ENCODE measurements around the gene STK24. TPM values are rescaled to one million over a fixed set of nuclear protein-coding genes. Genes with fewer than 3 reads are reported as not detected.
"Not testable (repeated sequence)": the region's sequence is repeated elsewhere in the genome, so short reads cannot be mapped to it uniquely, and the experiment has no call there.

Gene STK24
- 100 to 1,000 TPM; 135 to 152 (median 142) TPM for total RNA-seq

DNA sequence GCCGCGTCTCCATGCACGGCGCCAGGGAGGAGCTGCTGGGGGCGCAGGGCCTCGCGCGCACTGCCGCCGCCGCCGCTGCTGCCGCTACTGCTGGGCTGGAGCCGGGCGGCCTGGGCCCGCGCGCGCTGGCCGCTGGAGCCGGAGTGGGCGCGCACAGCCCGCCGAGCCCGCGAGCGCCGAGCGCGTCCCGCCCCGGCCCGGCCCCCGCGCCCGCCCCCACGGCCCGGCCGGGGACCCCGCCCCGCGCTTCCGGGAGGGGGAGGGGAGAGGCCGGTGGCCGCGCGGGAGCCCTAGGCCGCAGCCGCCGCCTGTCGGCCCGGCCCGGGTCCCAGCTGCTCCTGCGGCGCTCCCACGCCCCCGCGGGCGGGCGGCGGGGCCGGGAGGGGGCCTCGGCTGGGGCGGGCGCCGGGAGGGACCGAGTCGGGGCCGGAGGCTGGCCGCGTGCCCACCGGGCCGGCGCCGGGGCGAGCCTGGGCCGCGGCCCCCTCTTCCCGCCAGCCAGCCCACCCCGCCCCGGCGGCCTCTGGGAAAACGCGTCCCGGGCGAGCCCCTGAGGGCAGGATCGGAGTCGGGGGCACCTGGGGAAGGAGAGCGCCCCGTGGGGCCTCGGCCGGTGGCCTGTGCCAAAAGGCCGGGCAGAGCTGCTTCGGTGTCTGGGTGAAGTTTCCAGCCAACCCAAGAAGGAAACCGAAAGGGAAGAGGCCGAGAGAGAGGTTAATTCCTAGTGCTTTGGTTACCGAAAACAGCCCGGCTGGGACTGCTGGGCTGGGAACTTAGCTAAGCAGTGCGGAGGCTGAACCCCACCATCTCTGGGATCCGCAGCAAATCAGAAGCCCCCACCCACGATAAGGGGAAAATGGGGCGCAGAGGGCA, at the start of gene STK24:
Gene STK24, minus strand, starts transcription at position 145 of the 873 bp plus-strand sequence. CDS start 321 bp downstream, outside the sequence.
- peak within 1 kb of the TSS; percentile 89 for H3K4me3 Mint-ChIP-seq
- ATAC-seq (peak; percentile 63 to 66), DNase-seq (peak; percentile 52)
- peaks cover 4% of the 10 kb centered on the region for H3K36me3 Mint-ChIP-seq (ENCODE audit: insufficient read depth)
- H3K27me3 Mint-ChIP-seq (ENCODE audit: low read depth): no peaks in the 10 kb centered on the region
- H3K9me3 Mint-ChIP-seq: no peaks in the 10 kb centered on the region
- H3K4me1 Mint-ChIP-seq (ENCODE audit: low read depth): peaks cover 38% of the 10 kb centered on the region

DNA sequence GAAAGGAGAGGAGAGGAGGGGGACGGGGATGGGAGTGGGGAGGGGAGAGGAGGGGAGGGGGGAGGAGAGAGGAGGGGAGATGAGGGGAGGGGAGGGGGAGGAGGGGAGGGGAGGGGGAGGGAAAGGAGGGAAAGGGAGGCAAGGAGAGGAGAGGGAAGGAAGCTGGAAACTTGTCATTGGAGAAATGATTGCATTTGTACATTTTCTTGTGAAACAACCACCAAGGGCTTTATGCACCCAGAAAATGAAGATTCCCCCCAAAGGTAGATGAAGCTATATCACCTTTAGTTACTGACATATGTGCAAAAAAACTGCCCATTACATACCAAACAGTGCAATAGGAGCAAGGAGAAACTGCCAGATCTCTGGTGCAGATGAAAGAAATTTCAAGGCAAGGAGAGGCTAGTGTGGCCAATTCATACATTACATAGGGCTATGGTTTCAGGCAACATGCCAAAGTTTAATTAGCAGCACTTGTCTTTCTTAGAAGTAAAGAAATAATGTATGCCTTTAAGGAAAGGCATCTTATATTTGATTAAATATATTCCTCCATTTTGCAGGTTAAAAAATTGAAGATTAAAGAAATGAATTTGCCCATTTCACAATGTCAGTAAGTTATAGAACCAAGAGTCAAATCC, 49.5 kb upstream of the STK24 start:
- Mint-ChIP-seq H3K4me1 (ENCODE audit: low read depth) (no peaks in the 10 kb centered on the region), H3K36me3 (ENCODE audit: insufficient read depth) (no peaks in the 10 kb centered on the region), H3K9me3 (peaks cover 3% of the 10 kb centered on the region), H3K27me3 (ENCODE audit: low read depth) (no peaks in the 10 kb centered on the region), H3K4me3 (no peak overlapping the region)
- ATAC-seq (no peak), DNase-seq (no peak)

DNA sequence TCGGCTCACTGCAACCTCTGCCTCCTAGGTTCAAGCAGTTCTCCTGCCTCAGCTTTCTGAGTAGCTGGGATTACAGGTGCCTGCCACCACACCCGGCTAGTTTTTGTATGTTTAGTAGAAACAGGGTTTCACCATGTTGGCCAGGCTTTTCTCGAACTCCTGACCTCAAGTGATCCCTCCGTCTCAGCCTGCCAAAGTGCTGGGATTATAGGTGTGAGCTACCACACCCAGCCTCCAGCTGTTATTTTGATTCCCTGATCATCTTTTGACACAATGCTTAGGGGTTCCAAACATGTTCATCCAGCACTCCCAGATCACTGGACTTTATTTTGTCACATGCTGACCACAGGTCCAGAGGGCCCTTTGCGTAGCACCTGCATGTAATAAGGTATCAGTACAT, 47.7 kb upstream of the STK24 start:
- H3K36me3 Mint-ChIP-seq (ENCODE audit: insufficient read depth); H3K4me3 Mint-ChIP-seq; H3K4me1 Mint-ChIP-seq (ENCODE audit: low read depth); DNase-seq; ATAC-seq; H3K9me3 Mint-ChIP-seq; H3K27me3 Mint-ChIP-seq (ENCODE audit: low read depth): not testable (repeated sequence)

- no peaks in the 10 kb centered on the region for H3K4me1 Mint-ChIP-seq (ENCODE audit: low read depth)
- ATAC-seq: no peak
- H3K4me3 Mint-ChIP-seq: no peak overlapping the region
- H3K9me3 Mint-ChIP-seq: no peaks in the 10 kb centered on the region
- no peaks in the 10 kb centered on the region for H3K27me3 Mint-ChIP-seq (ENCODE audit: low read depth)
- DNase-seq: no peak
- no peaks in the 10 kb centered on the region for H3K36me3 Mint-ChIP-seq (ENCODE audit: insufficient read depth)
Observed at GRCh38 chr13:98622931-98623331, 46.0 kb upstream of the STK24 start.

- Mint-ChIP-seq H3K9me3 (no peaks in the 10 kb centered on the region), H3K4me3 (no peak overlapping the region), H3K27me3 (ENCODE audit: low read depth) (no peaks in the 10 kb centered on the region), H3K36me3 (ENCODE audit: insufficient read depth) (no peaks in the 10 kb centered on the region), H3K4me1 (ENCODE audit: low read depth) (no peaks in the 10 kb centered on the region)
- ATAC-seq (no peak), DNase-seq (no peak)
Observed at GRCh38 chr13:98619556-98619955, 42.6 kb upstream of the STK24 start.

- H3K36me3 Mint-ChIP-seq (ENCODE audit: insufficient read depth); H3K27me3 Mint-ChIP-seq (ENCODE audit: low read depth); H3K4me1 Mint-ChIP-seq (ENCODE audit: low read depth): not testable (repeated sequence)
Observed at GRCh38 chr13:98615595-98615994, 38.7 kb upstream of the STK24 start.

GRCh38 chr13:98613591-98613990, 36.7 kb upstream of the STK24 start:
- no peak overlapping the region for H3K4me3 Mint-ChIP-seq
- DNase-seq: no peak
- no peaks in the 10 kb centered on the region for H3K9me3 Mint-ChIP-seq
- no peak for ATAC-seq
- H3K36me3 Mint-ChIP-seq (ENCODE audit: insufficient read depth): no peaks in the 10 kb centered on the region
- peaks cover 3% of the 10 kb centered on the region for H3K27me3 Mint-ChIP-seq (ENCODE audit: low read depth)
- H3K4me1 Mint-ChIP-seq (ENCODE audit: low read depth): no peaks in the 10 kb centered on the region

More at GRCh38 chr13:98615595-98615994, 38.7 kb upstream of the STK24 start:
- not testable (repeated sequence) for ATAC-seq, H3K4me3 Mint-ChIP-seq, DNase-seq, H3K9me3 Mint-ChIP-seq

- Mint-ChIP-seq H3K36me3 (ENCODE audit: insufficient read depth) (no peaks in the 10 kb centered on the region), H3K27me3 (ENCODE audit: low read depth) (peaks cover 3% of the 10 kb centered on the region), H3K9me3 (no peaks in the 10 kb centered on the region), H3K4me3 (no peak overlapping the region), H3K4me1 (ENCODE audit: low read depth) (no peaks in the 10 kb centered on the region)
- no peak for ATAC-seq
- no peak for DNase-seq
Observed at GRCh38 chr13:98609756-98610155, 32.8 kb upstream of the STK24 start.

- no peak overlapping the region for H3K4me3 Mint-ChIP-seq
- H3K9me3 Mint-ChIP-seq: no peaks in the 10 kb centered on the region
- DNase-seq (no peak), ATAC-seq (no peak)
- H3K36me3 Mint-ChIP-seq (ENCODE audit: insufficient read depth): no peaks in the 10 kb centered on the region
- H3K4me1 Mint-ChIP-seq (ENCODE audit: low read depth): no peaks in the 10 kb centered on the region
- H3K27me3 Mint-ChIP-seq (ENCODE audit: low read depth): peaks cover 3% of the 10 kb centered on the region
Observed at GRCh38 chr13:98606296-98606695, 29.4 kb upstream of the STK24 start.

GRCh38 chr13:98599502-98600328, 22.8 kb upstream of the STK24 start:
- Mint-ChIP-seq H3K4me3 (no peak overlapping the region), H3K27me3 (ENCODE audit: low read depth) (no peaks in the 10 kb centered on the region), H3K36me3 (ENCODE audit: insufficient read depth) (no peaks in the 10 kb centered on the region), H3K9me3 (peaks cover 3% of the 10 kb centered on the region), H3K4me1 (ENCODE audit: low read depth) (peaks cover 7% of the 10 kb centered on the region)
- ATAC-seq (no peak), DNase-seq (no peak)

DNA sequence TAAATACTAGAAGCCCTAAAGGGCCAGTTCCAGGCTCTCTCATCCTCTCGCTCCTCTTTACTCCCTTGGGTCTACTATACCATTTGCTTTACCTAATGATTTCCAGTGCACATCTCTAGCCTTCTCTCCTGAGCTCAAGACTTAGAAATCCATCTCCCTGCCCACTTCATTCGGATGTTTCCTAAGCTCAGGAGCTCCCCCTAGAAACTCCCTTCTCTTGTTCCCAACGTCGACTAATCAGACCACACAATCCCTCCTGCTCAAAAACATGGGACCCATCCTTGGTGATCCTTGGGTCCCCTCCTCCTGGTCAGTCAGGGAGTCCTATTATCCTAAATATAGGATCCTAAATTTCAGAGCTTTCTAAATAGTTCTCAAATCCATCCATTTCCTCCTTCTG, 21.1 kb upstream of the STK24 start:
- peaks cover 3% of the 10 kb centered on the region for H3K9me3 Mint-ChIP-seq
- no peak for DNase-seq
- no peaks in the 10 kb centered on the region for H3K27me3 Mint-ChIP-seq (ENCODE audit: low read depth)
- ATAC-seq: no peak
- peaks cover 7% of the 10 kb centered on the region for H3K4me1 Mint-ChIP-seq (ENCODE audit: low read depth)
- H3K4me3 Mint-ChIP-seq: no peak overlapping the region
- no peaks in the 10 kb centered on the region for H3K36me3 Mint-ChIP-seq (ENCODE audit: insufficient read depth)

DNA sequence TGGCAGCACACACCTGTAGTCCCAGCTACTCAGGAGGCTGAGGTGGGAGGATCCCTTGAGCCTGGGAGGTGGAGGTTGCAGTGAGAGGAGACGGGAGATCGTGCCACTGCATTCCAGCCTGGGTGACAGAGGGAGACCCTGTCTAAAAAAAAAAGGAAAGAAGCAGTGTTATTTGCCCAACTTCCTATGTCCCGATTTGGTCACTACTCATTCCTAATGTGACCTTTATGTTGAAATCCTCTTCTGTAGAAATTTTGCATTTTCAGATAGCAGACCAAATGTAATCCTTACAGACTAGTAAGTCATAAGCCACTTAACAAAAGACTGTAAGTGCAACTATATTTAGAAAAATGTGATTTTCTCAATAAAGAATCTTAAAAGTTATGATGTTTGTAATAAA, 18.2 kb upstream of the STK24 start:
- H3K27me3 Mint-ChIP-seq (ENCODE audit: low read depth): no peaks in the 10 kb centered on the region
- ATAC-seq (no peak), DNase-seq (no peak)
- no peak overlapping the region for H3K4me3 Mint-ChIP-seq
- peaks cover 3% of the 10 kb centered on the region for H3K9me3 Mint-ChIP-seq
- peaks cover 7% of the 10 kb centered on the region for H3K4me1 Mint-ChIP-seq (ENCODE audit: low read depth)
- no peaks in the 10 kb centered on the region for H3K36me3 Mint-ChIP-seq (ENCODE audit: insufficient read depth)

DNA sequence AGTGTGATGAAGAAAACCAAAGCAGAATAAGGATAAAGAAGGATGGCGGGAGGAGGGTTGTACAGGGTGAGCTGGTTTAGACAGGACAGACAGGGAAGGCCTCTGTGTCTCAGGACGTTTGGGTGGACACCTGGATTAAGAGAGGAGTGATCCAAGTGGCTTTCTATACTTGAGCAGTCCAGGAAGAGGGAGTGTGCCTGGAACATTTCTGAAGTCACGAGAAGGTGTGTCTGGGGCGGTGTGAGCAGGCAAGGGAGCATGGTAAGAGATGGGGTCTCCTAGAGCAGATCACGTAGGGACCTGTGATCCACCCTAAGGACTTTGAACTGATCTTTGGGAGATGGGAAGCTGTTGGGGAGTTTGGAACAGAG, 15.4 kb upstream of the STK24 start:
- no peak for DNase-seq
- no peak for ATAC-seq
- no peaks in the 10 kb centered on the region for H3K36me3 Mint-ChIP-seq (ENCODE audit: insufficient read depth)
- peaks cover 7% of the 10 kb centered on the region for H3K4me1 Mint-ChIP-seq (ENCODE audit: low read depth)
- peaks cover 4% of the 10 kb centered on the region for H3K9me3 Mint-ChIP-seq
- no peak overlapping the region for H3K4me3 Mint-ChIP-seq
- no peaks in the 10 kb centered on the region for H3K27me3 Mint-ChIP-seq (ENCODE audit: low read depth)

GRCh38 chr13:98591721-98592361, 14.9 kb upstream of the STK24 start:
- no peak overlapping the region for H3K4me3 Mint-ChIP-seq
- H3K36me3 Mint-ChIP-seq (ENCODE audit: insufficient read depth): no peaks in the 10 kb centered on the region
- no peak for ATAC-seq
- peaks cover 5% of the 10 kb centered on the region for H3K4me1 Mint-ChIP-seq (ENCODE audit: low read depth)
- DNase-seq: no peak
- peaks cover 4% of the 10 kb centered on the region for H3K9me3 Mint-ChIP-seq
- H3K27me3 Mint-ChIP-seq (ENCODE audit: low read depth): no peaks in the 10 kb centered on the region

All from activated T-cell treated with anti-CD3 and anti-CD28 coated beads, Interleukin-2, amount 50 U/mL, for 4 hours (primary cell).